GM23338 (cell line): ENCODE measurements around the gene TRIM54. TPM values are rescaled to one million over a fixed set of nuclear protein-coding genes. Genes with fewer than 3 reads are reported as not detected.

Source experiments
- ATAC-seq: fragments of 200-7000 bp; cut with Tn5 transposase; 3 replicates; pipeline ENCODE4 v1.9.1; 2020
- DNase-seq: peaks from one replicate; pipeline ENCODE4 v3.0.0-alpha.2; 2015; ENCODE audit warnings: low spot score
- H2AFZ ChIP-seq: fragments of 200-600 bp; sonication (generic); 2 replicates; pipeline ENCODE4 v1.8.0; 2016; ENCODE audit warnings: antibody characterized with exemption, mild to moderate bottlenecking, moderate library complexity
- H3F3A ChIP-seq: fragments of 200-600 bp; sonication (generic); replicated peaks from 2 replicates; pipeline ENCODE4 v1.8.0; 2017; ENCODE audit warnings: antibody characterized with exemption, mixed run types, low read depth
- H3K27ac ChIP-seq: fragments of 200-600 bp; sonication (generic); 2 replicates; pipeline ENCODE4 v1.6.1; 2016; ENCODE audit warnings: low read depth
- H3K27me3 ChIP-seq: fragments of 200-600 bp; sonication (generic); 2 replicates; pipeline ENCODE4 v1.8.0; 2016; ENCODE audit warnings: mild to moderate bottlenecking, mixed run types, moderate library complexity; ENCODE audit not compliant: insufficient read depth
- H3K36me3 ChIP-seq: fragments of 200-600 bp; sonication (generic); 2 replicates; pipeline ENCODE4 v1.8.0; 2016; ENCODE audit warnings: mild to moderate bottlenecking; ENCODE audit not compliant: insufficient read depth
- H3K4me1 ChIP-seq: fragments of 200-600 bp; sonication (generic); 2 replicates; pipeline ENCODE4 v1.8.0; 2016; ENCODE audit warnings: mild to moderate bottlenecking, moderate library complexity; ENCODE audit not compliant: insufficient read depth
- H3K4me2 ChIP-seq: fragments of 200-600 bp; sonication (generic); 2 replicates; pipeline ENCODE4 v1.7.1; 2017; ENCODE audit warnings: mixed run types
- H3K4me3 ChIP-seq: fragments of 200-600 bp; sonication (generic); 2 replicates; pipeline ENCODE4 v1.6.1; 2016; ENCODE audit warnings: mixed run types
- H3K79me2 ChIP-seq: fragments of 200-600 bp; sonication (generic); replicated peaks from 2 replicates; pipeline ENCODE4 v1.8.0; 2017; ENCODE audit warnings: mild to moderate bottlenecking; ENCODE audit not compliant: insufficient read depth
- H3K9me2 ChIP-seq: fragments of 200-600 bp; sonication (generic); 2 replicates; pipeline ENCODE4 v1.8.0; 2017; ENCODE audit not compliant: insufficient read depth
- H4K20me1 ChIP-seq: fragments of 200-600 bp; sonication (generic); replicated peaks from 2 replicates; pipeline ENCODE4 v1.8.0; 2017; ENCODE audit warnings: mild to moderate bottlenecking; ENCODE audit not compliant: insufficient read depth
- H3K27ac Mint-ChIP-seq: 2 replicates; pipeline ENCODE4 v1.8.0; 2020; ENCODE audit warnings: inconsistent platforms, mild to moderate bottlenecking, moderate library complexity, mixed read lengths
- H3K27me3 Mint-ChIP-seq: 3 replicates; pipeline ENCODE4 v1.8.0; 2022; ENCODE audit warnings: low read depth, mild to moderate bottlenecking, moderate library complexity, mixed read lengths, inconsistent platforms; ENCODE audit not compliant: insufficient read depth, poor library complexity
- H3K36me3 Mint-ChIP-seq: 3 replicates; pipeline ENCODE4 v1.8.0; 2021; ENCODE audit warnings: low read depth, mild to moderate bottlenecking, inconsistent platforms, moderate library complexity, mixed read lengths
- H3K4me1 Mint-ChIP-seq: 3 replicates; pipeline ENCODE4 v1.8.0; 2020; ENCODE audit warnings: mild to moderate bottlenecking, inconsistent platforms, mixed read lengths
- H3K4me3 Mint-ChIP-seq: 3 replicates; pipeline ENCODE4 v1.8.0; 2021; ENCODE audit warnings: moderate library complexity, mild to moderate bottlenecking, inconsistent platforms, mixed read lengths
- H3K9me3 Mint-ChIP-seq: 3 replicates; pipeline ENCODE4 v1.8.0; 2020; ENCODE audit warnings: moderate library complexity, mild to moderate bottlenecking, inconsistent platforms, mixed read lengths
- CREB1 ChIP-seq: fragments of 250-450 bp; sonication (Bioruptor Pico); IDR thresholded peaks from 2 replicates; pipeline ENCODE4 v1.5.0; 2020; ENCODE audit warnings: low read depth, mild to moderate bottlenecking, moderate library complexity
- CTCF ChIP-seq, 2 experiments: fragments of 200-600 bp in 1 of 2; sonication (generic) in 1 of 2; conservative IDR thresholded peaks; 2 replicates each; pipeline versions ENCODE4 v1.5.1 to v1.6.1; 2016 to 2017; ENCODE audit warnings: antibody characterized with exemption in 2 of 2, low read depth in 2 of 2, mild to moderate bottlenecking in 2 of 2, moderate library complexity in 1 of 2
- ETS1 ChIP-seq: IDR thresholded peaks from 2 replicates; pipeline ENCODE4 v1.6.1; 2016; ENCODE audit warnings: antibody characterized with exemption
- EZH2 ChIP-seq: fragments of 200-600 bp; sonication (generic); IDR thresholded peaks from one replicate; pipeline ENCODE4 v1.8.0; 2017; ENCODE audit warnings: antibody characterized with exemption, mild to moderate bottlenecking, low read depth; ENCODE audit not compliant: unreplicated experiment
- EZH2phosphoT487 ChIP-seq: fragments of 200-600 bp; sonication (generic); IDR thresholded peaks from one replicate; pipeline ENCODE4 v1.8.1; 2018; ENCODE audit warnings: antibody characterized with exemption; ENCODE audit not compliant: unreplicated experiment
- JUNB ChIP-seq: IDR thresholded peaks from one replicate; pipeline ENCODE4 v1.6.1; 2016; ENCODE audit warnings: antibody characterized with exemption; ENCODE audit not compliant: unreplicated experiment
- NANOG ChIP-seq: IDR thresholded peaks from 2 replicates; pipeline ENCODE4 v1.6.1; 2016; ENCODE audit warnings: antibody characterized with exemption, borderline replicate concordance
- POLR2AphosphoS5 ChIP-seq: IDR thresholded peaks from 2 replicates; pipeline ENCODE4 v1.6.1; 2016; ENCODE audit warnings: antibody characterized with exemption, low read depth
- REST ChIP-seq: IDR thresholded peaks from one replicate; pipeline ENCODE4 v1.6.1; 2018; ENCODE audit warnings: antibody characterized with exemption; ENCODE audit not compliant: unreplicated experiment
- STAT1 ChIP-seq: IDR thresholded peaks from one replicate; pipeline ENCODE4 v1.6.1; 2016; ENCODE audit warnings: antibody characterized with exemption; ENCODE audit not compliant: unreplicated experiment
- ZNF114 ChIP-seq: fragments of 250-450 bp; sonication (Bioruptor Pico); IDR thresholded peaks from 2 replicates; pipeline ENCODE4 v1.5.0; 2020; ENCODE audit warnings: mild to moderate bottlenecking, moderate library complexity
- ZNF331 ChIP-seq: fragments of 250-450 bp; sonication (Bioruptor Pico); IDR thresholded peaks from 2 replicates; pipeline ENCODE4 v1.5.0; 2020; ENCODE audit warnings: low read depth, mild to moderate bottlenecking, moderate library complexity
- ZNF462 ChIP-seq: fragments of 250-450 bp; sonication (Bioruptor Pico); IDR thresholded peaks from 2 replicates; pipeline ENCODE4 v1.5.0; 2020; ENCODE audit warnings: mild to moderate bottlenecking, moderate library complexity
- polyA plus RNA-seq: library from polyadenylated mRNA; unstranded; fragments of >200 nt; fragmentation: Nextera tagmentation; extraction: Ambion mirVana; gene quantifications from 2 replicates; pipeline ENCODE4 v1.2.1, GENCODE V29; 2016
- total RNA-seq: library from RNA; depleted of rRNA; stranded (reverse); fragments of >200 nt; shearing (Covaris generic); gene quantifications from 2 replicates; pipeline ENCODE4 v1.2.3, GENCODE V29; 2014

TRIM54 gene
- total and polyA plus RNA-seq, 2 experiments from 2014 or later: 1.6 to 3.3 TPM

GRCh38 chr2:27249159-27249890, 32.9 kb upstream of the TRIM54 start:
- no peaks in the 10 kb centered on the region; the same call in 2 of the 3 replicates for H3K9me3 Mint-ChIP-seq
- no peaks in the 10 kb centered on the region for H3K9me2 ChIP-seq
- peaks cover 23% of the 10 kb centered on the region for H3K27me3 Mint-ChIP-seq
- peaks cover 18% of the 10 kb centered on the region for H3K4me1 Mint-ChIP-seq
- no peaks in the 10 kb centered on the region for H3K36me3 ChIP-seq
- no peak overlapping the region for H3K27ac ChIP-seq
- no peak for ATAC-seq
- H2AFZ ChIP-seq: peak overlapping the region; percentile 89; the same call in 1 of the 2 replicates
- peaks cover 14% of the 10 kb centered on the region for H3F3A ChIP-seq
- H3K27me3 ChIP-seq: peaks cover 14% of the 10 kb centered on the region
- H3K27ac Mint-ChIP-seq: no peak overlapping the region
- no peak overlapping the region for H3K4me3 Mint-ChIP-seq
- peaks cover 5% of the 10 kb centered on the region for H3K36me3 Mint-ChIP-seq
- H3K4me1 ChIP-seq: peaks cover 10% of the 10 kb centered on the region
- no peak for DNase-seq
- TF ChIP-seq ZNF462 (CRISPR knock-in tag) (no peak), ZNF331 (no peak), CREB1 (no peak), ZNF114 (CRISPR knock-in tag) (no peak), JUNB (no peak), STAT1 (no peak), NANOG (no peak), EZH2phosphoT487 (no peak), EZH2 (no peak), REST (no peak), POLR2AphosphoS5 (no peak), ETS1 (no peak), CTCF (conservative IDR thresholded peaks at IDR 0.05; ENCODE audit: low read depth in 2 of 2) (no peak)
- no peaks in the 10 kb centered on the region for H3K79me2 ChIP-seq
- H4K20me1 ChIP-seq: no peaks in the 10 kb centered on the region
- H3K4me2 ChIP-seq: no peak overlapping the region; the same call in 1 of the 2 replicates
- H3K4me3 ChIP-seq: no peak overlapping the region
